ENCODE data around the gene MYH9.
"Not testable (repeated sequence)": the region's sequence is repeated elsewhere in the genome, so short reads cannot be mapped to it uniquely, and the experiment has no call there.

Gene MYH9

GRCh38 chr22:36306227-36306626 is 81.5 kb downstream of the MYH9 start:
- DNase-seq: no peak

- DNase-seq: no peak
Observed at GRCh38 chr22:36305813-36306212, 82.0 kb downstream of the MYH9 start.

GRCh38 chr22:36304429-36304828 is 83.3 kb downstream of the MYH9 start:
- DNase-seq: no peak

- no peak for DNase-seq
Observed at GRCh38 chr22:36303874-36304273, 83.9 kb downstream of the MYH9 start.

- DNase-seq: no peak
Observed at GRCh38 chr22:36303115-36303467, 84.7 kb downstream of the MYH9 start.

- DNase-seq: no peak
Observed at GRCh38 chr22:36302439-36303114, 85.2 kb downstream of the MYH9 start.

- DNase-seq: no peak
Observed at GRCh38 chr22:36301851-36302250, 85.9 kb downstream of the MYH9 start.

GRCh38 chr22:36301384-36301828 is 86.4 kb downstream of the MYH9 start:
- DNase-seq: peak; percentile 84

GRCh38 chr22:36300396-36301212 is 87.2 kb downstream of the MYH9 start:
- no peak for DNase-seq

- no peak for DNase-seq
Observed at GRCh38 chr22:36299911-36300310, 87.9 kb downstream of the MYH9 start.

GRCh38 chr22:36299295-36299694 is 88.5 kb downstream of the MYH9 start:
- DNase-seq: no peak

GRCh38 chr22:36298601-36299000 is 89.2 kb downstream of the MYH9 start:
- no peak for DNase-seq

- no peak for DNase-seq
Observed at GRCh38 chr22:36298118-36298517, 89.6 kb downstream of the MYH9 start.

GRCh38 chr22:36297568-36297967 is 90.2 kb downstream of the MYH9 start:
- no peak for DNase-seq

- no peak for DNase-seq
Observed at GRCh38 chr22:36296690-36297089, 91.1 kb downstream of the MYH9 start.

GRCh38 chr22:36295247-36295646 is 92.5 kb downstream of the MYH9 start:
- no peak for DNase-seq

GRCh38 chr22:36294801-36295200 is 93.0 kb downstream of the MYH9 start:
- no peak for DNase-seq

GRCh38 chr22:36294293-36294620 is 93.5 kb downstream of the MYH9 start:
- no peak for DNase-seq

GRCh38 chr22:36293606-36294292 is 94.0 kb downstream of the MYH9 start:
- no peak for DNase-seq

GRCh38 chr22:36292823-36293530 is 94.8 kb downstream of the MYH9 start:
- DNase-seq: no peak

GRCh38 chr22:36291831-36292740 is 95.7 kb downstream of the MYH9 start:
- DNase-seq: no peak

GRCh38 chr22:36290391-36291075 is 97.2 kb downstream of the MYH9 start:
- not testable (repeated sequence) for DNase-seq

Measured in CD4-positive, alpha-beta T cell treated with Interleukin-10 for 1 hour (primary cell).